Measurements from ENCODE around the gene SLC9A3. TPM values are rescaled to one million over a fixed set of nuclear protein-coding genes. Genes with fewer than 3 reads are reported as not detected.

The SLC9A3 gene
- total RNA-seq, 1 donor from 2014 or later: 6.4 TPM

DNA sequence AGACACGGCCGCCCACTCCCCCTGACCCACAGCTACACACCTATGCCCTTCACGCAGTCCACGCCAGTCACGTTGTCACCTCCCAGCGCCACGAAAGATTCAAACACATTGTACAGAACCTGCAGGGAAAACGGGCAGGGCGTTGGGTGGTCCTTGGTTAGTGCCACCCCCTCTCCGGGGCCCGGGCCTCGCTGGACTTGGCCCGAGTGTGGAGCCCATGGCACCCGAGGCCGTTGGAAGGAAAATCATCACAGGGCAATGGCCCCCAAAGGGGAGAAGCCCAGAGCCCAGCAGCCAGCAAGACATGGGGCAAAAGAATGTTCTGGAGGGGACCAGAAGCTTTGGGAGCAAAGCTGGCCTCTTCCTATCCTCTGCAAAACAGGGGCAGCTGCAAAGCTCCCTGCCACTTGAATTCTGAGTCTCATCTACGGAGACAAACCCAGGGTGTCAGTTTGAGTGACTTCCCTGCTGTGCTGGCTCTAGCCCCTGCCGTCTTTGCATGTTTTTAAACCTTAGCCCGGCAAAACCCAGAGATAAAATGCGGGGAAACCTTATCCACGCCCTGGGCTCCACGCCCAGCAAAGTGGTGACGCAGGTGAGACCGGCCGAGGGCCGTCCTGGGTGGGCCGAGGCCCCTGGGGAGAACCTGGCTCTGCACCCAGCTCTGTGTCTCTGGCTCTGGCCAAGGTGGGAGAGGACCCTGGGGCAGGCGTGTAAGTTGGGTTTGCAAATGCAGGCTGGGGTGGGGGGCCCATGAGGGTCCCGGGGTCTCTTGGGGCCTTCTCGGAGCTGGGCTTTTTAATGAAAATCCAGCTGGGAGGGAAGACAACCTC is 38.9 kb downstream of the SLC9A3 start:
- Mint-ChIP-seq H3K4me1 (ENCODE audit: unreplicated experiment) (no peaks in the 10 kb centered on the region), H3K9me3 (no peaks in the 10 kb centered on the region), H3K27me3 (no peaks in the 10 kb centered on the region), H3K4me3 (no peak overlapping the region), H3K27ac (no peak overlapping the region), H3K36me3 (no peaks in the 10 kb centered on the region)
- TF ChIP-seq, protein P1, sequence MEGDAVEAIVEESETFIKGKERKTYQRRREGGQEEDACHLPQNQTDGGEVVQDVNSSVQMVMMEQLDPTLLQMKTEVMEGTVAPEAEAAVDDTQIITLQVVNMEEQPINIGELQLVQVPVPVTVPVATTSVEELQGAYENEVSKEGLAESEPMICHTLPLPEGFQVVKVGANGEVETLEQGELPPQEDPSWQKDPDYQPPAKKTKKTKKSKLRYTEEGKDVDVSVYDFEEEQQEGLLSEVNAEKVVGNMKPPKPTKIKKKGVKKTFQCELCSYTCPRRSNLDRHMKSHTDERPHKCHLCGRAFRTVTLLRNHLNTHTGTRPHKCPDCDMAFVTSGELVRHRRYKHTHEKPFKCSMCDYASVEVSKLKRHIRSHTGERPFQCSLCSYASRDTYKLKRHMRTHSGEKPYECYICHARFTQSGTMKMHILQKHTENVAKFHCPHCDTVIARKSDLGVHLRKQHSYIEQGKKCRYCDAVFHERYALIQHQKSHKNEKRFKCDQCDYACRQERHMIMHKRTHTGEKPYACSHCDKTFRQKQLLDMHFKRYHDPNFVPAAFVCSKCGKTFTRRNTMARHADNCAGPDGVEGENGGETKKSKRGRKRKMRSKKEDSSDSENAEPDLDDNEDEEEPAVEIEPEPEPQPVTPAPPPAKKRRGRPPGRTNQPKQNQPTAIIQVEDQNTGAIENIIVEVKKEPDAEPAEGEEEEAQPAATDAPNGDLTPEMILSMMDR (conservative IDR thresholded peaks at IDR 0.05): no peak
- no peak for DNase-seq (ENCODE audit: extremely low spot score, unreplicated experiment)

DNA sequence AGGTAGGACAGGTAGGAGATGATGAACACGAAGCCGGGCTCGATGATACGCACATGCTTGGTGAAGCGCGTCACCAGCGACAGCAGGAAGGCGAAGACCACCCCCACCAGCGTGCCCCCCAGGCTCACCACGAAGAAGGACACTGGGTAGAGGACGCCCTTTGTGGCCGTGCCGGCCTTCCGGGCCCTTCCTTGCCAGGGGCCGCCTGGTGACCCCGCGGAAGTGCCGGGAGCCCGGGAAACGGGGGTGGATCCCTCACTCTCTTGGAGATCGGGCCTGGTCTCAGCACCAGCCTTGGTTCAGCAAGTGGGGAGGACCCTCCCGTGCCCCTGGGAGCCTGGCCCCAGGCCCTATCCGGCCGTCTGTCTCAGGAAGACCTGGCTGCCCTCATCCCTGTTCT is 39.7 kb downstream of the SLC9A3 start:
- Mint-ChIP-seq H3K4me3 (no peak overlapping the region), H3K27ac (no peak overlapping the region), H3K4me1 (ENCODE audit: unreplicated experiment) (no peaks in the 10 kb centered on the region), H3K27me3 (no peaks in the 10 kb centered on the region), H3K9me3 (no peaks in the 10 kb centered on the region), H3K36me3 (no peaks in the 10 kb centered on the region)
- TF ChIP-seq, protein P1 (conservative IDR thresholded peaks at IDR 0.05): no peak
- no peak for DNase-seq (ENCODE audit: extremely low spot score, unreplicated experiment)

DNA sequence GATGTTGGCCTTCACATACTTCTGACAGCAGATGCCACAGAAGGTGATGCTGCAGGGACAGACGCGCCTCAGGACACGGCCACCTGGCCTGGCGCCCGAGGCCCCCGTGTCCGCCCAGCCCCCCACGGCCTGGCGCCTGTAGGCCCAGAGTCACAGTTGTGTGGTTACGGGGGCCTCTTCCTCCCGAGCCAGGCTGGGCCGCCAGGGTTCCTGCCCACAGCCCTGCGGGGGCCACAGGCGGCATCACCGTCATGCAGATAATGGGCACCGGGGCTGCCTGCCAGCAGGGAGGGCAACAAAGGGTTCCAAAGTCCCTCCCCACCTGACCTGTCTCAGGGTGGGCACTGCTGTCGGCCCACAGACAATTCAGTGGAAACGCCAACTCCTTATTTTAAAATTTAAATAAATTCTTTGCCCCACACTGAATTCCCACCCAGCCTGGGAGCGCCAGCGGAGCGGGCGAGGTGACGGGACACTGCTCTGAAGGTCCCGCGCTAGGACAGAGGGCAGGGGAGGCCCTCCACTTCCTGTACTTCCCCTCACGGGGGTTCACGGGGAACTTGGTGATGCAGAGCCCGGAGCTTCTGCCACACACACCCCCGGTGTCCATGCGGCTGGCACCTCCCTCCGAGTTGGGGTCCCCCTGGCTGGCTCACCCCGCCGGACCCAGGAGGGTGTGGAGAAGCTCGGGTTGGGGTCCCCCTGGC is 40.7 kb downstream of the SLC9A3 start:
- H3K27me3 Mint-ChIP-seq: no peaks in the 10 kb centered on the region
- TF ChIP-seq, protein P1 (conservative IDR thresholded peaks at IDR 0.05): no peak
- H3K36me3 Mint-ChIP-seq: no peaks in the 10 kb centered on the region
- no peaks in the 10 kb centered on the region for H3K4me1 Mint-ChIP-seq (ENCODE audit: unreplicated experiment)
- H3K9me3 Mint-ChIP-seq: no peaks in the 10 kb centered on the region
- H3K4me3 Mint-ChIP-seq: no peak overlapping the region
- DNase-seq (ENCODE audit: extremely low spot score, unreplicated experiment): no peak
- no peak overlapping the region for H3K27ac Mint-ChIP-seq

DNA sequence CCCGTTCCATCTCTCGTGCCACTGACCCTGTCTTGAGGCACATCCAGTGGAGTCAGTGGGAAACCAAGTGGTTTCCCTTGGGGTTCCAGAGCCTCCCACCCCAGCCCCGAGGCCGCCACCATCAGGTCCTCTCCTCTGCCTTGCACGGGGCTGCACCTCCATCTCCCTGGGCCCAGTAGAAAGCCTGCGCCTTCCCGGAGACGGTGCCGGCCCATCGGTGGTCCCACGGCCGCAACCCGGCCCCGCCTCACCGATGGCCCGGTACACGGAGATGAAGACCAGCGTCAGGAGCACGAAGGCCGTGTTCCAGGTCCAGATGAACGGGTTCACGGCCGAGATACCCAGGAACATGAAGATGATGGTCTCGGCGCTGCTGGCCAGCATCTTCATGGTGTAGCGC is 41.2 kb downstream of the SLC9A3 start:
- no peaks in the 10 kb centered on the region for H3K4me1 Mint-ChIP-seq (ENCODE audit: unreplicated experiment)
- H3K27me3 Mint-ChIP-seq: no peaks in the 10 kb centered on the region
- no peak for DNase-seq (ENCODE audit: extremely low spot score, unreplicated experiment)
- no peaks in the 10 kb centered on the region for H3K36me3 Mint-ChIP-seq
- no peaks in the 10 kb centered on the region for H3K9me3 Mint-ChIP-seq
- H3K4me3 Mint-ChIP-seq: no peak overlapping the region
- H3K27ac Mint-ChIP-seq: no peak overlapping the region
- TF ChIP-seq, protein P1 (conservative IDR thresholded peaks at IDR 0.05): no peak

DNA sequence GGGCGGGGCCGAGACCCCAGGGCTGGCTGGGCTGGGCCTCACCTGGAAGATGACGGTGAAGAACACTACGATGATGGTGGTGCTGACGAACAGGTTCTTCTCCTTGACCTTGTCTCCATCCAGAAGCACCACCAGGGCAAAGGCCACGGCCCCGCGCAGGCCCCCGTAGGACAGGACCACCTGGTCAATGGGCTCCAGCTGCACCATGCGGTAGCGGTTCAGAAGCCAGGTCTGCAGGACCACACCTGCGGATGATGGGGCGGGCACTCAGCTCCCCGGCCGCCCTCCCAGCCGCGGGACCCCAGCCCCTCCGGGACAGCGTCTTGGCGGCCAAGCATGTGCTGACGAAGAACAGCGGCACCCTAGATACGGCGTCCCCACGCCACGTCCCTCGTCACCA is 41.7 kb downstream of the SLC9A3 start:
- Mint-ChIP-seq H3K9me3 (no peaks in the 10 kb centered on the region), H3K4me1 (ENCODE audit: unreplicated experiment) (no peaks in the 10 kb centered on the region), H3K27me3 (no peaks in the 10 kb centered on the region), H3K27ac (no peak overlapping the region), H3K4me3 (no peak overlapping the region), H3K36me3 (no peaks in the 10 kb centered on the region)
- no peak for DNase-seq (ENCODE audit: extremely low spot score, unreplicated experiment)
- TF ChIP-seq, protein P1 (conservative IDR thresholded peaks at IDR 0.05): no peak

All from type B pancreatic cell (in vitro differentiated cells).